HCT116 (cell line): ENCODE data around the gene BRD9. TPM values are rescaled to one million over a fixed set of nuclear protein-coding genes. Genes with fewer than 3 reads are reported as not detected.

ENCODE experiments used
- ATAC-seq: fragments of 200-7000 bp; cut with Tn5 transposase; 2 replicates; pipeline ENCODE4 v1.9.1; 2020; ENCODE audit warnings: mild to moderate bottlenecking, moderate library complexity
- BruUV-seq: library from RNA; stranded (reverse); fragments of 400-500 nt; replicated peaks from 2 replicates; lab custom pipeline; 2021; lab: Mats Ljungman, UMichigan
- CTCF ChIA-PET: fragments of 300-600 bp; sonication (Branson Sonifier 250); formaldehyde crosslinking; loops from one replicate; lab custom pipeline; 2021; ENCODE audit warnings: antibody characterized with exemption; lab: Charles Lee
- POLR2A ChIA-PET: fragments of 300-600, 350-600 bp; sonication (Branson Sonifier 250); formaldehyde crosslinking; loops from one replicate; lab custom pipeline; 2021; ENCODE audit warnings: antibody characterized with exemption; lab: Charles Lee
- RAD21 ChIA-PET, 2 experiments: fragments of 300-600 bp; sonication (Branson Sonifier 250); formaldehyde crosslinking; loops; one replicate each; lab custom pipeline; 2023; ENCODE audit warnings: low total read pairs in 2 of 2; ENCODE audit not compliant: uncharacterized antibody in 2 of 2, unreplicated experiment in 2 of 2, low non-redundant PET in 1 of 2; lab: Charles Lee
- DNase-seq: peaks from one replicate; pipeline ENCODE4 v3.0.0-alpha.2; 2010; ENCODE audit warnings: low read depth, low spot score
- H2AFZ ChIP-seq: fragments of 200-600 bp; shearing (Covaris generic), sonication (generic); 2 replicates; pipeline ENCODE4 v1.6.1; 2017; ENCODE audit warnings: low read depth, mixed run types, mixed read lengths, antibody characterized with exemption, low read length; ENCODE audit not compliant: poor library complexity, severe bottlenecking
- H3K27ac ChIP-seq: 2 replicates; pipeline ENCODE4 v1.5.1; 2012; ENCODE audit warnings: low read depth, low read length
- H3K27me3 ChIP-seq: fragments of 200-600 bp; sonication (generic); 2 replicates; pipeline ENCODE4 v1.6.1; 2016; ENCODE audit warnings: mixed run types, low read length, mixed read lengths; ENCODE audit not compliant: insufficient read depth
- H3K36me3 ChIP-seq, 2 experiments: fragments of 200-500 bp in 1 of 2; fragments of 200-600 bp in 1 of 2; sonication (Bioruptor generic) in 1 of 2; sonication (generic) in 1 of 2; 2 replicates each; pipeline versions ENCODE4 v1.5.1 to v1.6.1; 2014 to 2016; ENCODE audit warnings: low read length in 2 of 2, inconsistent platforms in 1 of 2, mixed read lengths in 1 of 2, mixed run types in 1 of 2; ENCODE audit not compliant: insufficient read depth in 2 of 2, control insufficient read depth in 1 of 2
- H3K4me1 ChIP-seq, 2 experiments: fragments of 200-600 bp in 1 of 2; sonication (generic) in 1 of 2; 2 replicates each; pipeline versions ENCODE4 v1.5.1 to v1.6.1; 2012 to 2017; ENCODE audit warnings: low read length in 2 of 2, inconsistent platforms in 1 of 2, mild to moderate bottlenecking in 1 of 2, mixed read lengths in 1 of 2, mixed run types in 1 of 2, moderate library complexity in 1 of 2; ENCODE audit not compliant: insufficient read depth in 2 of 2, control insufficient read depth in 1 of 2
- H3K4me2 ChIP-seq: fragments of 200-600 bp; sonication (generic); 2 replicates; pipeline ENCODE4 v1.6.1; 2017; ENCODE audit warnings: mixed run types, low read length, mixed read lengths
- H3K4me3 ChIP-seq, 2 experiments: fragments of 200-600 bp in 1 of 2; sonication (generic) in 1 of 2; replicated peaks in 1 of 2; 2 replicates each; pipeline ENCODE4 v1.5.1; 2011 to 2016; ENCODE audit warnings: low read length in 2 of 2, control low read depth in 1 of 2, low read depth in 1 of 2, mild to moderate bottlenecking in 1 of 2, mixed read lengths in 1 of 2, mixed run types in 1 of 2
- H3K79me2 ChIP-seq: fragments of 200-600 bp; sonication (generic); 2 replicates; pipeline ENCODE4 v1.6.1; 2017; ENCODE audit warnings: mild to moderate bottlenecking, mixed run types, low read length, moderate library complexity, mixed read lengths; ENCODE audit not compliant: insufficient read depth
- H3K9ac ChIP-seq: fragments of 200-600 bp; sonication (generic); 2 replicates; pipeline ENCODE4 v1.6.1; 2016; ENCODE audit warnings: low read length, mixed read lengths
- H3K9me2 ChIP-seq: fragments of 200-600 bp; sonication (generic), shearing (Covaris generic); 2 replicates; pipeline ENCODE4 v1.6.1; 2017; ENCODE audit warnings: mixed run types, mild to moderate bottlenecking, moderate library complexity; ENCODE audit not compliant: insufficient read depth
- H3K9me3 ChIP-seq, 2 experiments: fragments of 200-500 bp in 1 of 2; fragments of 200-600 bp in 1 of 2; sonication (Bioruptor generic) in 1 of 2; sonication (generic) in 1 of 2; 2 replicates each; pipeline ENCODE4 v1.6.1; 2014 to 2017; ENCODE audit warnings: low read length in 2 of 2, mixed read lengths in 2 of 2, inconsistent platforms in 1 of 2, low read depth in 1 of 2, mild to moderate bottlenecking in 1 of 2, mixed run types in 1 of 2, moderate library complexity in 1 of 2; ENCODE audit not compliant: control insufficient read depth in 1 of 2, insufficient read depth in 1 of 2
- H4K20me1 ChIP-seq: fragments of 200-600 bp; sonication (generic), shearing (Covaris generic); 2 replicates; pipeline ENCODE4 v1.6.1; 2017; ENCODE audit warnings: mixed run types, mild to moderate bottlenecking, moderate library complexity; ENCODE audit not compliant: insufficient read depth
- ATF3 ChIP-seq: IDR thresholded peaks from 2 replicates; pipeline ENCODE4 v1.6.1; 2012
- CEBPB ChIP-seq: IDR thresholded peaks from 2 replicates; pipeline ENCODE4 v1.6.1; 2012; ENCODE audit warnings: low read depth
- CTCF ChIP-seq, 3 experiments: fragments of 200-600 bp in 1 of 3; sonication (generic) in 1 of 3; IDR thresholded peaks in 2 of 3; conservative IDR thresholded peaks in 1 of 3; 2 replicates each; pipeline ENCODE4 v1.5.1; 2012 to 2017; ENCODE audit warnings: low read depth in 2 of 3, low read length in 2 of 3, antibody characterized with exemption in 1 of 3, borderline replicate concordance in 1 of 3, control low read depth in 1 of 3, mild to moderate bottlenecking in 1 of 3, mixed read lengths in 1 of 3, mixed run types in 1 of 3, moderate library complexity in 1 of 3; ENCODE audit not compliant: insufficient read depth in 1 of 3
- EGR1 ChIP-seq: IDR thresholded peaks from 2 replicates; pipeline ENCODE4 v1.6.1; 2012; ENCODE audit warnings: low read depth
- ELF1 ChIP-seq: IDR thresholded peaks from 2 replicates; pipeline ENCODE4 v1.6.1; 2012; ENCODE audit warnings: low read depth, borderline replicate concordance
- EZH2phosphoT487 ChIP-seq: fragments of 200-600 bp; IDR thresholded peaks from 2 replicates; pipeline ENCODE4 v1.6.1; 2018; ENCODE audit warnings: antibody characterized with exemption, borderline replicate concordance
- MAX ChIP-seq: IDR thresholded peaks from 2 replicates; pipeline ENCODE4 v1.6.1; 2012
- POLR2A ChIP-seq: IDR thresholded peaks from 2 replicates; pipeline ENCODE4 v1.7.0; 2011; ENCODE audit warnings: borderline replicate concordance; ENCODE audit not compliant: insufficient read depth, insufficient read length; ENCODE audit errors: extremely low read depth
- POLR2AphosphoS5 ChIP-seq: IDR thresholded peaks from 2 replicates; pipeline ENCODE4 v1.6.1; 2011; ENCODE audit warnings: mild to moderate bottlenecking, low read depth, low read length, moderate library complexity
- RAD21 ChIP-seq: IDR thresholded peaks from 2 replicates; pipeline ENCODE4 v1.6.1; 2012; ENCODE audit warnings: low read depth, mild to moderate bottlenecking
- REST ChIP-seq: IDR thresholded peaks from 2 replicates; pipeline ENCODE4 v1.6.1; 2012; ENCODE audit warnings: low read depth
- SIN3A ChIP-seq: IDR thresholded peaks from 2 replicates; pipeline ENCODE4 v1.6.1; 2012; ENCODE audit warnings: low read depth
- YY1 ChIP-seq: IDR thresholded peaks from 2 replicates; pipeline ENCODE4 v1.6.1; 2011; ENCODE audit warnings: low read length, low read depth, moderate library complexity, mild to moderate bottlenecking; ENCODE audit not compliant: insufficient replicate concordance; ENCODE audit errors: extremely low read depth
- ZNF274 ChIP-seq: fragments of 200-500 bp; sonication (Bioruptor generic); IDR thresholded peaks from 2 replicates; pipeline ENCODE4 v1.6.1; 2014; ENCODE audit warnings: mild to moderate bottlenecking, low read depth, low read length, inconsistent platforms
- intact Hi-C: fragments of 100-400 bp; cut with micrococcal nuclease; formaldehyde crosslinking; loops from 2 replicates; pipeline ENCODE4 v1.10.0; 2022
- total RNA-seq: library from RNA; stranded (reverse); gene quantifications from one replicate; pipeline ENCODE4 v1.2.1, GENCODE V29; 2021; ENCODE audit not compliant: unreplicated experiment

The BRD9 gene
- total RNA-seq, 1 experiment from 2014 or later, result 54.6 TPM

- ChIA-PET CTCF (no interaction called here), RAD21 (no interaction called here), POLR2A (no interaction called here)
- BruUV-seq, result no TSS peak
- H3K36me3 ChIP-seq, result peaks cover 35 to 40% of the 10 kb centered on the region in 2 experiments
- H3K9me2 ChIP-seq, result no peaks in the 10 kb centered on the region
- intact Hi-C loops, result no loop called here
- DNase-seq, result no peak
- TF ChIP-seq CEBPB (no peak), ATF3 (no peak), ELF1 (no peak), RAD21 (no peak)
- no peak overlapping the region for H3K27ac ChIP-seq
- no peak overlapping the region for H3K4me2 ChIP-seq
- no peak overlapping the region for H3K9ac ChIP-seq
- no peaks in the 10 kb centered on the region for H3K9me3 ChIP-seq
- H3K4me1 ChIP-seq, result no peaks in the 10 kb centered on the region
- H3K27me3 ChIP-seq, result no peaks in the 10 kb centered on the region
- no peaks in the 10 kb centered on the region for H4K20me1 ChIP-seq
- H3K4me3 ChIP-seq, result no peak overlapping the region
- no peaks in the 10 kb centered on the region for H3K79me2 ChIP-seq
- H2AFZ ChIP-seq, result no peak overlapping the region
- no peak for ATAC-seq
These were observed 27.5 kb downstream of the BRD9 start for GRCh38 chr5:865168-865521.

GRCh38 chr5:864492-865167 is 28.0 kb downstream of the BRD9 start:
- Histone ChIP-seq H3K27ac (no peak overlapping the region), H3K9me2 (no peaks in the 10 kb centered on the region), H2AFZ (no peak overlapping the region), H3K9me3 (no peaks in the 10 kb centered on the region), H3K4me3 (no peak overlapping the region), H3K36me3 (peaks cover 30 to 35% of the 10 kb centered on the region in 2 experiments), H3K9ac (no peak overlapping the region), H3K4me1 (no peaks in the 10 kb centered on the region), H3K27me3 (no peaks in the 10 kb centered on the region), H3K79me2 (no peaks in the 10 kb centered on the region), H3K4me2 (no peak overlapping the region), H4K20me1 (no peaks in the 10 kb centered on the region)
- intact Hi-C loops, result no loop called here
- DNase-seq (no peak), ATAC-seq (no peak)
- BruUV-seq, result no TSS peak
- ChIA-PET RAD21 (no interaction called here), POLR2A (no interaction called here), CTCF (no interaction called here)
- TF ChIP-seq MAX (no peak), EGR1 (no peak), EZH2phosphoT487 (no peak), POLR2AphosphoS5 (no peak), YY1 (no peak), POLR2A (no peak), ZNF274 (no peak), ATF3 (no peak), CTCF (IDR thresholded peaks at IDR 0.05 in 2 of 3, conservative IDR thresholded peaks at IDR 0.05 in 1 of 3; ENCODE audit: borderline replicate concordance in 1 of 3, insufficient read depth in 1 of 3, low read depth in 2 of 3, low read length in 2 of 3) (no peak), REST (no peak), SIN3A (no peak)
